Lower leg skin (tissue), 4 donors: ENCODE results near the gene DNAJC16. TPM values are rescaled to one million over a fixed set of nuclear protein-coding genes. Genes with fewer than 3 reads are reported as not detected.

Source experiments
- DNase-seq, 2 donors: peaks; one replicate each; pipeline ENCODE4 v3.0.0-alpha.2; 2019; ENCODE audit warnings: low spot score in 2 of 2
- H3K4me3 ChIP-seq: fragments of 200-600 bp; sonication (generic); 2 replicates; pipeline ENCODE4 v1.5.1; 2017; ENCODE audit warnings: mild to moderate bottlenecking, low read depth; ENCODE audit not compliant: poor library complexity, severe bottlenecking
- CTCF ChIP-seq, 3 donors: fragments of 450-650 bp; IDR thresholded peaks; one replicate each; pipeline ENCODE4 v1.5.1; 2016; ENCODE audit warnings: antibody characterized with exemption in 3 of 3, mild to moderate bottlenecking in 3 of 3, moderate library complexity in 2 of 3
- POLR2A ChIP-seq, 2 donors: fragments of 450-650 bp; IDR thresholded peaks; one replicate each; pipeline ENCODE4 v1.6.1; 2016 to 2017; ENCODE audit warnings: antibody characterized with exemption in 2 of 2, mild to moderate bottlenecking in 1 of 2, moderate library complexity in 1 of 2
- WGBS, 2 donors: methylation state at CpG; one replicate each; pipeline ENCODE4 v1.1.5; 2018; 5-methylcytosine and 5-hydroxymethylcytosine counted together
- intact Hi-C: fragments of 100-400 bp; cut with DNase I; formaldehyde crosslinking; loops from one replicate; pipeline ENCODE4 v1.15.0; 2023; ENCODE audit warnings: low total_unique reads
- total RNA-seq, 4 donors: library from RNA; depleted of rRNA; stranded (reverse); fragments of >200 nt; gene quantifications; one replicate each; pipeline ENCODE4 v1.1.0, GENCODE V29; 2016

Gene DNAJC16
- total RNA-seq, 4 donors from 2014 or later: 14.3 to 20.0 (median 19.7) TPM

- intact Hi-C loops: no loop called here
- 81 to 97% methylated on average over 2 of the region's 2 CpGs for WGBS, 2 donors
Observed at GRCh38 chr1:15557008-15557407, 30.4 kb downstream of the DNAJC16 start.

GRCh38 chr1:15557594-15557993, 30.9 kb downstream of the DNAJC16 start:
- DNase-seq: peak in 1 of 2 donors; percentile 15
- H3K4me3 ChIP-seq: no peak overlapping the region
- TF ChIP-seq POLR2A (IDR thresholded peaks at IDR 0.05) (no peak), CTCF (IDR thresholded peaks at IDR 0.05) (no peak)
- intact Hi-C loops: no loop called here
- 90 to 98% methylated on average over 2 of the region's 2 CpGs for WGBS, 2 donors

More at GRCh38 chr1:15557008-15557407, 30.4 kb downstream of the DNAJC16 start:
- DNase-seq: no peak
- H3K4me3 ChIP-seq: no peak overlapping the region
- no peak for TF ChIP-seq POLR2A (IDR thresholded peaks at IDR 0.05)
- no peak for TF ChIP-seq CTCF (IDR thresholded peaks at IDR 0.05)

- intact Hi-C loops: no loop called here
- WGBS, 2 donors: 91 to 92% methylated on average over 4 of the region's 4 CpGs
- DNase-seq: no peak
- no peak overlapping the region for H3K4me3 ChIP-seq
- TF ChIP-seq POLR2A (IDR thresholded peaks at IDR 0.05) (no peak), CTCF (IDR thresholded peaks at IDR 0.05) (no peak)
Observed at GRCh38 chr1:15558516-15558915, 31.9 kb downstream of the DNAJC16 start.

GRCh38 chr1:15559189-15559810, 32.7 kb downstream of the DNAJC16 start:
- peak in 1 of 2 donors; percentile 37 for DNase-seq
- WGBS, 2 donors: 86 to 87% methylated on average over 12 of the region's 12 CpGs
- TF ChIP-seq CTCF (IDR thresholded peaks at IDR 0.05) (no peak), POLR2A (IDR thresholded peaks at IDR 0.05) (no peak)
- no peak overlapping the region for H3K4me3 ChIP-seq
- intact Hi-C loops: no loop called here

GRCh38 chr1:15568387-15569073, 41.9 kb downstream of the DNAJC16 start:
- no peak for DNase-seq
- WGBS, 2 donors: 90% methylated on average over 18 of the region's 18 CpGs
- intact Hi-C loops: no loop called here
- H3K4me3 ChIP-seq: no peak overlapping the region
- TF ChIP-seq CTCF (IDR thresholded peaks at IDR 0.05) (no peak), POLR2A (IDR thresholded peaks at IDR 0.05) (no peak)
